Inflammatory macrophage (primary cell): Measurements from ENCODE around the gene MAP7.
A peak's percentile ranks its signal among the peaks of the same experiment; 100 is the strongest.
"Not testable (repeated sequence)": the region's sequence is repeated elsewhere in the genome, so short reads cannot be mapped to it uniquely, and the experiment has no call there.

Source experiments
- DNase-seq, 2 donors: peaks; one replicate each; pipeline ENCODE4 v3.0.0-alpha.2; 2020 to 2022

Gene MAP7

DNA sequence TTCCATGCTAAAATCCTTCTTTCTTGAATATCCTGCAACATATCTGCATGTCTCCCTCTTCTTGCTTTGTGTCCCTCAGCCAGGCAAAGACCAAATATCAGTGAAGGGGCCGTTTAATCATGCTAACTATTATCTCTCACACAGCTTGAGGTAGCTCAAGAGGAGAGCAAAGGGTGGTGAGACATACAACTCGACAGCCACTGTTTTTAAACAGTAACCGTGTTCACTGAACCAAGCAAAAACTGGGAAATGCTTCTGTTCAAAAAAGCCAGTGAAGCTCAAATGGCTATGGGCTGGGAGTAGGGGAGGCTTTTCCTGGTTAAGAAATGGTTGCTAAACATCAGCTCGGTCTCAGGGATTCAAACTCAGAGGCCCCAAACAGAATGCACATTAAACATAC, 83.4 kb downstream of the MAP7 start:
- DNase-seq = no peak

GRCh38 chr6:136465766-136466303, 84.4 kb downstream of the MAP7 start:
- no peak for DNase-seq

DNA sequence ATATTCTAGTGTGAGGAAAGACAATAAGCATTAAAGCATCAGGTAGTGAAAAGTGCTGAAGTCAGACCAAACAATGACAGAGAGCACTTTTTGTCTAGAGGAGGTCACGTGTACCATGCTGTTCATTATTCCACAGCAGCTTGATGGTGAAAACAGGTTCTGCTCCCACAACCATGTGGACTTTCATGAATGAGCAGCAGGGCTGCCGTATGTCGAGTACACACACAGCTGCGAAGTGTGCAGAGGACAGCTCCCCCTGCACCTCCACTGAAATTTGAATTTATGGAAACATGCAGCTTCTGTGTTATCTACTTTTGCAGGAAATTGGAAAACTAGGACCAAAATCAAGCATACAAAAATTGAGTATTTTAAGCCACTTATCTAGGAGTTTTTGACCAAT, 85.3 kb downstream of the MAP7 start:
- DNase-seq = no peak

- DNase-seq = no peak
Measured at GRCh38 chr6:136464148-136464547, 86.1 kb downstream of the MAP7 start.

- no peak for DNase-seq
Measured at GRCh38 chr6:136463743-136464142, 86.5 kb downstream of the MAP7 start.

DNA sequence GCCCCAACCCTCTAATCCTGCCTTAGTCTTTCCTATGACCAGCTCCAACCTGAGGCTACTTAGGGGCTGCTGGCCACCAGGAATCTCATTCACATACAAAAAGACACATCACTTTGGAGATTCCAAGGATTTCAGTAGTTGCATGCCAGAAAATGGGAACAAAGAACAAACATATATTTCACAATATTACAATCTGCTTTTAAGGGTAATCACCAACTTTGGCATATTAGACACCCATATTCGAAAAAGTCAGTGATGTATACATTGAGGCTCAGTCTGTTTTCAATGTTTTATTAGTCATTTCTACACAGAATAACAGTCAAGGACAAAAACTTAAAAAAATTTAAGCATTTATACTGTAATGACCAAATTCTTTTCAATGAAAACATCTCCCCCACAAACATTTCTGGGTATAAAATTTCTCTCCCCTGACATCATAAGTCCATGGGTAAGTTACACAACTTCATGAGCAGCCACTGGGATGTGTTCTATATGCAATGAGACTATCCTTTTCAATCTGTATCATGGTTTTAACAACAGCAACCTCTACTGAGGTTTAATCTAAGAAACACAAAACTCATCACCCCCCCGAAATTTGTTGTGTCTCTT, 103.5 kb downstream of the MAP7 start:
- DNase-seq = no peak

DNA sequence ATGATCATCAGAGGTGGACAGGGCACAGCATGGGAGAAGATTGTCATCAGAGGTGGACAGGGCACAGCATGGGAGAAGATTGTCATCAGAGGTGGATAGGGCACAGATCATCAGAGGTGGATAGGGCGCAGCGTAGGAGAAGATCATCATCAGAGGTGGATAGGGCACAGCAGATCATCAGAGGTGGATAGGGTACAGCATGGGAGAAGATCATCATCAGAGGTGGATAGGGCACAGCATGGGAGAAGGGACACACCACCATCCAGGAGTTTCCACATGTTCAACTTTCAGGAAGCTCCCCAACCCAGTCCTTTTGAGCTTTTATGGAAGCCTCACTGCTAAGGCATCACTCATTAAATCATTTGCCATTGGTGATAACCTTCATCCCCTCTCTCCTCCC, 104.1 kb downstream of the MAP7 start:
- DNase-seq = no peak

DNA sequence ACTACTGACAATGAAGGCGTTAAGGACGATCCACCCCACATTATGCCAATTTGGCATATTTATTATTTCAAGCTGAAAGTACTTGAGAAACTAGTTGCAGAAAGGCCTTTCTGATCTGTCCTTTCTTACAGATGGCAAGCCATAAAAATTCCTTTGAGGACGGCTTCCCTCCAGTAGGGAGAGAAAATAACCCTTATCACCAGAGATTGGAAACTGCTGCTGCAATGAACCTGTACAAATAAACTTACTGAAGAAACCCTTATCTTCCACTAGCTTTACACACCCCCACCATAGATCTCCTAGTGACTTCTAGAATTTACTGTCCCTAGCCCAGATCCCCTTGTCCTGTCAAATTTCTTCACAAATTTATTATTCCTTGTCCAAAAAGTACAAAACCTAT, 105.2 kb downstream of the MAP7 start:
- no peak for DNase-seq

- DNase-seq = peak; percentile 61 to 74
Measured at GRCh38 chr6:136440203-136440602, 110.0 kb downstream of the MAP7 start.

DNA sequence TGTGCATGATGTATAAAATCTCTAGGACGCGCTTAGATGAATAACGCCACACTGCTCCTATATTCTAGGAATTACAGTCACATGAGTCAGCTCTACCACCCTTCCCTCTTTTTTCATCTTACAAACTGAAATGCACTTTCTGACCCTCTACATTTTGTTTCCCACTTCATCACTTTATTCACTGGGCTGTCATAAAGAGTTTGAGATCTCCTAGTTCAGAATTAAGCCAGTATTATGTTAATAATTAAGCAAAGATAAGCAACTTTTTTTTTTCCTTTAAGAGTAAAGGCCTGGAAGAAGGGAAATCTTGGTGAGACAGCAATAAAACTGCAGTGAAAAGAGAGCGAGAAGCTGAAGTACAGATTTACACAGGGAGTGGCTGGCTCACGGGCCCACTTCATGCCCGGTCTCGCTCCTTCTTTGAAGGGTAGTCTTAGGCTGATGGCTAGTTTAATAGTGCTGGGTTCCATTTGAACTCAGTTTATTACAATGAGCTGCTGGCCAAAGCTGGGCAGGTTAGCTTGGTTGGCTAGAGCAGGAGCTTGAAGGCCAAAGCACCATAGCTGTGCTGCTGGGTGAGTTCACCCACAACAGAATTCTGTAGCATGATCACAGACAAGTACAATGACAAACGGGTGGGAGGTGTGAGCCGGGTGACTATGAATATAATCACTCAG, 110.6 kb downstream of the MAP7 start:
- peak; percentile 18 to 51 for DNase-seq

- DNase-seq = peak; percentile 87 to 91
Measured at GRCh38 chr6:136438441-136438840, 111.8 kb downstream of the MAP7 start.

DNA sequence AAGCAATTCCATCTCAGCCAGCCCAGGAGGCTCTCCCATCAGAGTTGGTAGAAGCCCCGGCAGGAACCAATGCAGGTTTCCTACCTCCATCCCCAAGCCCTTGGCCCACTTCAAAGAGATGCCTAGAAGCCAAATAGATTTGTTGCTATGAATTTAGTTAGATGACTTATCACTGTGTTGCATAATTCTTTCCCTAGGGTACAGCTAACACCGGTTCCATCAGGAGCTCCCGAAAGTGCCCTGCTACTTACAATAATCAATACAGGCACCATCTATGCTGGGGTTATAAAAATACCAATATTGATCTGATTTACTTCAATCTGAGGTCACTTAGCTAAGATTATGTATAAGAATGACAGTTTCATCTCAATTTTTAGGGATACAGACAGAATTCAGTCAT, 113.0 kb downstream of the MAP7 start:
- no peak for DNase-seq

DNA sequence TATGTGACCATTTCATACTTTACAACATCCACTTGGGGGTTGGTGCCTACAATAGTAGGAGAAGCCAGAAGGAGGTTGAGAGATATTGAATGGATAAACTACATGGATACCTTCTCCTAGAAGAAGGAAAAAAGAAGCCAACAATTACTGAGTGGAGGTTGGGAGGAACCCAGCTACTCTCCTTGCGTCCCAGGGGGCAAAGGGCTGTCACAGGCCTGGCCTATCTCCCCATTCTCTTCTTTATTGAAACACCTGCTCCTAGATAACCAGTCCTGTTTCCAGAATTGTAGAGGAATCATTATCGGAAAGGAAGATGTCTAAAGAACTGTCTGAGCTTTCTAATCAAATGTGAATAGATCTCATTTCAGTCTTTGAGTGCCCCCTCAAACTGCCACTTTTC, 115.1 kb downstream of the MAP7 start:
- DNase-seq = no peak

- not testable (repeated sequence) for DNase-seq
Measured at GRCh38 chr6:136431306-136431705, 118.9 kb downstream of the MAP7 start.

DNA sequence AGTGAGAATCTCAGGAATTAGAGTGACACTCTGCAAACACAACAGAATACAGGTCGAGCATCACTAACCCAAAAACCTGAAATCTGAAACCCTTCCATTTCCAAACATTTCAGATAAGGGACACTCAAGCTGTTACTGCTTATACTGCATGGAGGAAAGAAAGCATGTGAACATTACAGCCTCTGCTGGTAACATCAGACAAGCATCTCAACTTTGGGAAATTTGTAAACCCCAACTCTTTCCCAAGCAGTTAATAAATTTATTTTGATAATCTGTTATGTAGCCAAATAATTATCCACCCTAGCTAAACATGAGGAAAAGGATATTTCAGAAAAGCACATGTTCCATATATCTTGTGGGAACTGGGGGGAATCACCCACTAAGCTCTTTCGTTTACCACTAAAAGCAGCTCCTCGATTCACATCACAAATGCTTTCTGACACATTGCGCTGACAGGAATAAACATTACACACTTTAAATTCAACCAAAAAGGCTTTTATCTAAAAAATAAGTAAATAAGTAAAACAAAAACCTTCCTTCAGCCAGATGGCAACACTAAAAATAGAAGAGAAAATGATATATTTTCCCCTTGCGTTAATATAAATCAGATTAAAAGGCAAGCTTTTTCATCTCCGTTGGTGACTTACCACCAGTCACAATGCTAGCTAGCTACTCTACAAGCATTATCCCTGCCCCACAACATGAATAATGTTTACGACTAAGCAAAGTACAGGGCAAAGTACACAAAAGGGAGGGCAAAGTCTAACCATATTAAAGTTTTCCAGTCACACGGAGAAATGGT, 120.8 kb downstream of the MAP7 start:
- DNase-seq = no peak

DNA sequence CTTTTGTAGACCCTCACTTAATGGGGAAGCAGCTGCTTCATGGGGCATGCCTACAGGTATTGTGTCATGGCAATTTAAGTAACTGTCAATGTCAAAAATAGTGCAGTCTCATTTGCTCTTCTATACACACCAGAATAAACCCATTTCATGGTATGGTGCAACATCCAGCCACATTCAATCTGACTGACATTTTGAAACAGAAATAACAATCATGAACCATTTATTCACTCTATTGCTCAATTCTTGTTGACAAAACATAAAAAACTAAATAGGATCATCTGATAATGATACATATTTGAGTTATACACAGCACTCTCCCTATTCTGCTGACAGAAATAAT, 122.9 kb downstream of the MAP7 start:
- no peak for DNase-seq

DNA sequence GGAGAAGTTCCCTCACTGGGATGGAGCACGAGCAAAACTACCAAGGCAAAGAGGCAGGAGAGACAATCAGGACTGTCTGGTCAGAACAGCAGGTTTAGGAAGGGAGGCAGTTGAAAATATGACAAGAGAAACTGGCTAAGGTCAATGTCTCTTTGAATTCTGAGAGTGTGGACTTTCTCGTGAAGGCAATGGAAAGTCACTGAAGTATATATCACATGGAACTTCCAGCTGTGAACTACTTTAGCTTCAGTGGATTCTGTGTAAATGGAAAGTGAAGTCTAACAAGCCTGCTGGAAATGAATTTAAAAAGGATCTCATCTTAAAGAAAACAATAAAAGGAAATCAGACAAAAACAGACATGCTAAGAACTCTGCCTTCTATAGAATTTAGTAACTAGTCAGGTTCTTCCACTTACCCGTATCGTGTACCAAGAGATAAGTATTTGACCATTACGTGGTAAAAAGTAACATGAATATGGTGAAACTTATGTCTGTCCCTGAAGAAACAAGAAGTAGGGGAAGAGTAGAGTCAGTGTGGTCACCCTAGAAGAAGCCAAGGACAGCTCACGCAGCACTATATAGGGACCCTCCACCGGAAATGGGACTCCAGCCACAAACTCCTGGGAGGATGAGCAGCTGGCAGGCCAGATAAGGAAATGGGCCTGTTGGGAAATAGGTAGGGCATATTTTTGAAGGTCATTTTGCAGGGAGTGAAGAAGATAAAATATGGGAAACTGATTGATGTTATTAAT, 123.4 kb downstream of the MAP7 start:
- DNase-seq = peak in 1 of 2 donors; percentile 24

DNA sequence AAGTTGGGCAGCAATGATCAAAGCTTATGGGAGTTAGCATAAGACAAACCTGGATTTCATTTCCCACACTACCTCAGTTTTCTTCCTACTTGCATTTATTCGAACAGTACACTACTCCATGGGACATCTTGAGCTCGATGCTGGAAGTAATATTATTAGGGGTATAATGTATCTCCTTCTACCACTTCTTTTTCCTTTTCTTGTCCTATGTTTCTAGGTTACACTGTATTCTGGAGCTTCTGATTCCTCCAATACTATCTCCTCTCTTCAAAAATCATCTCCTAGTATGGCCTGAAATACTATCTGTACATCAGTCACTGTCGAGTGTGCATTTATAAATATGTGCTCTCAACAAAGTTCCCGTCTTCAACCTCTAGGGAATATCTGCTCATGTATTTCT, 124.4 kb downstream of the MAP7 start:
- DNase-seq = no peak

DNA sequence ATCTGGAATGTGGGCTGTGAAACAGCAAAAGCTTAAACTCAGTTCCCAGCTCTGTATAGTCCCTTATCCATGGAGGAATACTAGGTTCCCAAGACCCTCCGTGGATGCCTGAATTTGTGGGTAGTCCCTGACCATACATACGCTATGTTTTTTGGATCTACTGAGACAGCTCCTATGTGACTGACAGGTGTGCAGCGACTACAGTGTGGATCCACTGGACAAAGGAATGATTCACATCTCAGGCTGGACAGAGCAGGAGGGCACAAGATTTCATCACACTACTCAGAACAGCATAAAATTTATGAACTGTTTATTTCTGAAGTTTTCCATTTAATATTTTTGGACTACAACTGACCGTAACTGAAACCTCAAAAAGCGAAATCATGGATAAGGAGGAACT, 125.3 kb downstream of the MAP7 start:
- DNase-seq = no peak

DNA sequence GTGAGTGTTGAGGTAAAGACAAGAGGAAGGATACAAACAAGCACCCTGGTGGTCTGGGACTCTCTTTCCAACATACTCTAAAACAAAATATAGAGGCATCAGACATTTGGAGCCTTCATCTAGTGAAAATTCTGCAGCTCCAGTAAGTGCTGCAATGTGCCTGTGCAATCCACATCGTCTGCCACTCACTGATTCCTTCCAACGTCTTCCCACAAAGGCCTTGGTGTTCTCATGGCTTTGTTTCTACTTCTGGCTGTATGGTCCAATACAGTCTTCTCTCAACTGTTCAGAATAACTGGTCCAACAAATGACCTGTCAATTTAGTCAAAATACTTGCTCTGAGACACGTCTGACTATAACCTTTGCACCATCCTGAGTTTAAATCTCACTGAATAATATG, 125.8 kb downstream of the MAP7 start:
- no peak for DNase-seq

DNA sequence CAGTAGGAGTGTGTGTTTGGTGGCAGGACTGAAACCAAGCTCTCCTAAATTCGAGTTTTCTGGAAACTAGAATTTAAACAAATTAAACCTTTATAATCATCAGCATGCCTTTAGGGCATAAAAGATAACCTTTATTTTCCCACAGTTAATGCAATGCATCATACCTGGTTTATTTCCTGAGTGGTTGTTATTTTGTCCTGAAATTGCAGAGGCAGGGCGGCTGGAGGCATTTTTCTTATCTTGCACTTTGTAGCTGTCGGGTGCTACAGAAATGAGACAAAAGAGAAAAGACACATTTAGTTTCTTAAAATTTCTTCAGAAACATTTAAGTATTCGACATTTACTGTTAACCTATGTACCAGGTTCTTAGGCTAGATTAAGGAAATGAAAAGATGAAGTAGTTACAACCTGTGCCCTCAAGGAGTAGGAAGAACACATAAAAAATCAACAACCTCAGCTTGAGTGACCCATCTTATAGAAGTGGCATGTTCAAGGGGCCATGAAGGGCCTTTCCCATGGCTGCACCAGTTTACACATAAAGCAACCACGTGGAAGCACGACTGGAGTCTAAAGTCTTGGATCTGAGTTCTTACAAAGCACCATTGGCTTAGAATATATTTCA, 128.6 kb downstream of the MAP7 start:
- DNase-seq = no peak

DNA sequence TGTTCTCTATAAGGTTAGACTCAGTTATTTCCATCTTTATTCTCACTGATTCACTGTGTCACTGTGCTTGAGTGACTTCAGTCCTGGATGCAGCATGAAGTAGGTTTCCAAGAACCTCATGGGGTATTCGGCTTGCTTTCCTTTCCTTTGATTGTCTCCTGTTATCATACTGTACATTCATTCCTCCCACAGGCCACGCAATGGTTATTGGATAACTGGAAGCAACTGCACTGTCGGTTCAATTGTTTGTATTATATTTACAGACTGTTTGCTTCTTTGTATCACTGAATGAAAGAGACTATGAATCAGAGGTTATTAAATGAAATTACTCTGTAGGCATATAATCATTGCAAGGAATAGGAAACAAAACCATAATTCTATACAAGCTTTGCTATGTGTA, 129.4 kb downstream of the MAP7 start:
- DNase-seq = no peak
